ENCODE data around the gene CACNB3. TPM values are rescaled to one million over a fixed set of nuclear protein-coding genes. Genes with fewer than 3 reads are reported as not detected.
A peak's percentile ranks its signal among the peaks of the same experiment; 100 is the strongest.

CACNB3 gene
- total and polyA plus RNA-seq, 11 donors = 3.2 to 11.2 (median 5.3) TPM

DNA sequence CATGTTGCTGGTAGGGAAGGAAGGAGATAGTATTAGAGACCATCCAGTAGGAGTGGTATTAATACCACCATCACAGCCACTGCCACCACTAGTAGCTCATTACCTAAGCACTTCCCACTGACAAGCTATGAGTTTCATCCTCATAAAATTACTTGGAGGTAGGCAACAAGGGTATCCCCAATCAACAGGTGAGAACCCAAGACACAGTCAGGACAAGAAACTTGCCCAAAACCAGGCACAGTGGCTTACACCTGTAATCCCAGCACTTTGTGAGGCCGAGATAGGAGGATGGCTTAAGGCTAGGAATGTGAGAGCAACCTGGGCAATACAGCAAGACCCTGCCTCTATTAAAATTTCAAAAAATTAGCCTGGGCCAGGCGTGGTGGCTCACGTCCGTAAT, 34.9 kb upstream of the CACNB3 start:
- Histone ChIP-seq H3K27me3 (peaks cover 0 to 1% (median 0%) of the 10 kb centered on the region in 9 donors), H3K36me3 (peaks cover 0 to 16% (median 9%) of the 10 kb centered on the region in 9 donors), H3K27ac (peak overlapping the region in 9 of 12 donors; percentile 38 to 99 (median 96)), H3K4me3 (peak overlapping the region in 1 of 12 donors; percentile 17), H3K4me1 (peaks cover 13 to 98% (median 79%) of the 10 kb centered on the region in 12 donors), H3K9me3 (no peaks in the 10 kb centered on the region)
- TF ChIP-seq, protein P1, sequence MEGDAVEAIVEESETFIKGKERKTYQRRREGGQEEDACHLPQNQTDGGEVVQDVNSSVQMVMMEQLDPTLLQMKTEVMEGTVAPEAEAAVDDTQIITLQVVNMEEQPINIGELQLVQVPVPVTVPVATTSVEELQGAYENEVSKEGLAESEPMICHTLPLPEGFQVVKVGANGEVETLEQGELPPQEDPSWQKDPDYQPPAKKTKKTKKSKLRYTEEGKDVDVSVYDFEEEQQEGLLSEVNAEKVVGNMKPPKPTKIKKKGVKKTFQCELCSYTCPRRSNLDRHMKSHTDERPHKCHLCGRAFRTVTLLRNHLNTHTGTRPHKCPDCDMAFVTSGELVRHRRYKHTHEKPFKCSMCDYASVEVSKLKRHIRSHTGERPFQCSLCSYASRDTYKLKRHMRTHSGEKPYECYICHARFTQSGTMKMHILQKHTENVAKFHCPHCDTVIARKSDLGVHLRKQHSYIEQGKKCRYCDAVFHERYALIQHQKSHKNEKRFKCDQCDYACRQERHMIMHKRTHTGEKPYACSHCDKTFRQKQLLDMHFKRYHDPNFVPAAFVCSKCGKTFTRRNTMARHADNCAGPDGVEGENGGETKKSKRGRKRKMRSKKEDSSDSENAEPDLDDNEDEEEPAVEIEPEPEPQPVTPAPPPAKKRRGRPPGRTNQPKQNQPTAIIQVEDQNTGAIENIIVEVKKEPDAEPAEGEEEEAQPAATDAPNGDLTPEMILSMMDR (IDR thresholded peaks at IDR 0.05) = no peak
- TF ChIP-seq POLR2A (IDR thresholded peaks at IDR 0.05) = no peak
- DNase-seq = no peak
- intact Hi-C loops (cut with DNase I) = no loop called here
- ATAC-seq = no peak
- 80 to 95% (median 91%) methylated on average over 4 of the region's 4 CpGs for WGBS, 4 donors

DNA sequence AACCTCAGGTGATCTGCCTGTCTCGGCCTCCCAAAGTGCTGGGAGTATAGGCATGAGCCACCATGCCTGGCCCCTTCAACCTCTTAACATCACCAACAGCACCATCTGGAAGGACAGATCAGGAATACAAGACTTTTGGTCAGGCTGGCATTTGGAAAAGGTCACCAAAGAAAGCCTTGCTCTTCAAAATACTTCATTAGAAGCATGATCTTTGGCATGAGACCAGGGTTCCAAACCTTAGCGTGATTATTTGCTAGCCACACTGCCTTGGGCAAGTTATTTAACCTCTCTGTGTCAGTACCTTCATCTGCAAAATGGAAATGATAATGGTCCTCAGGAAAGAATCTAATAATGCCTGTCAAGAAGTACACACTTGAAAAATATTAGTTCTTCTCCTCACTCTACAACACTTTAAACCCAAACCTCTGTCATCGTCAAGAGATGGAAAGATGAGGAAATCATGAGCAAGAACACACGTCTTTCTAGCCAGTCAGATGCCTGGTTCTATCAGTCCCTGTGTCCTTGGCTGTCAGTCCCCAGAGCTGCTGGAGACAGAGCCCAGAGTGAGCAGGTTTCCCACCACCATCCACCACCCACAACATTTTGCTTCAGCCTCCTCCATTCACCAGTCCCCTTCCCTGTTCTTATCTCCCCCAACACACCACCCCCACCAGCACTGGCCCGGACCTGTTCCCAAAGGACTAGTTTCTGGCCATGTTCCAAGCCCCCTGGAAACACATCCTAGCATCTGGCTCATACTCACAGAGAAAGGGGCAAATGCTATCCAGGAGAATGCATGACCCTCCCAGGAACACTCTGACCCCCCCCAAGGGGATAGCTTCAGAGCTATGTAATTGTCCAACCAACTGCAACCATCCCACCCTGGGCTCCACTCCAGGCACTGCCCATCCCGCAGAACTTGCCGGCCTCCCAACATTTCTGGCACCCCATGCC, 31.4 kb upstream of the CACNB3 start:
- H3K27me3 ChIP-seq = peaks cover 0 to 14% (median 0%) of the 10 kb centered on the region in 9 donors
- H3K4me1 ChIP-seq = peaks cover 3 to 70% (median 51%) of the 10 kb centered on the region in 12 donors
- DNase-seq (peak in 4 of 5 donors; percentile 79 to 86 (median 84)), ATAC-seq (peak; percentile 80 to 89 (median 86))
- peak overlapping the region; percentile 72 to 100 (median 98) for H3K4me3 ChIP-seq
- peaks cover 0 to 15% (median 9%) of the 10 kb centered on the region in 9 donors for H3K36me3 ChIP-seq
- H3K27ac ChIP-seq = peak overlapping the region; percentile 85 to 99 (median 94)
- no peak for TF ChIP-seq POLR2A (IDR thresholded peaks at IDR 0.05)
- 15 to 27% (median 22%) methylated on average over 7 of the region's 7 CpGs for WGBS, 4 donors
- H3K9me3 ChIP-seq = no peaks in the 10 kb centered on the region
- intact Hi-C loops (cut with DNase I) = loop anchor here in 1 of 10 donors (5.0 kb wide), 1 partner anchor 105 kb away; the partner anchor contains the start of gene KANSL2

DNA sequence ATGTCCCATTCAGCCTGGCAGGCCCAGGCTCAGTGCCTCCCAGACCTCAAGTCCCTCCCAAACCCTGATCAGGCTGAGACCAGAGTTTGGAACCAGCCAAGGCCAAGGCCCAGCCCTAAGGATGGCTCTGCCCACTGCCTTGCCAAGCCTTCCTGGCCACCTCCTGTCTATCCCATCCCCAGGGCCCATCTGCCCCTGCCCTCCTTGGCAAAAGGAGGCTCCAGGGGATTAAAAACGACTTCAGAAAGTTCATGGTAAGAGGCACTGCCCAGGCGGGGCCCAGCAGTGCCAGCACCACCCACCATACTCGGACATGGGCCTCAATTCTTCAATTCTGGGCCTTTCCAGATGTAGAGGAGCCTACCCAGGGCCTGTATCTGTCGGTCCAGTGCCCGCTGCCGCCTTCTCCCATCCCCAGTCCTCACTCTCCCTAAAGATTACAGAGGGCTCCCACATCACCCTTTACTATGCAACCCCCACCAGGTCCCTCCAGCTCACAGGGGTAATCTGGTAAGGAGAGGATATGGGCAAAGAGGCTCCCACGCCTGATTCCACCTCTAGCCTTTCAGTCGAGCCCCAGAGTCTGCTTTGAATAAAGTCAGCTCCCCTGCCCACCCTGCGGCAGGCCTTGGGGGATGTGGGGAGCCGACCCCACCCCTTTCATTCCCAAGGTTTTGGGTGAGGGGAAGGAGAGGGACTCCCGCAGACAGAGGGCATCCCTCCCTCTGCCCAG, 30.3 kb upstream of the CACNB3 start:
- H3K4me3 ChIP-seq = peak overlapping the region; percentile 72 to 100 (median 98)
- H3K9me3 ChIP-seq = no peaks in the 10 kb centered on the region
- H3K4me1 ChIP-seq = peaks cover 3 to 60% (median 41%) of the 10 kb centered on the region in 12 donors
- peaks cover 0 to 14% (median 0%) of the 10 kb centered on the region in 9 donors for H3K27me3 ChIP-seq
- H3K27ac ChIP-seq = peak overlapping the region; percentile 85 to 99 (median 94)
- 3 to 9% (median 7%) methylated on average over 10 to 11 of the region's 11 CpGs for WGBS, 4 donors
- DNase-seq = peak in 2 of 5 donors; percentile 48 to 62
- intact Hi-C loops (cut with DNase I) = loop anchor here in 3 of 10 donors (2.0 to 5.0 kb wide), 2 partner anchors 71 to 106 kb away; partner anchors contain the start of genes CCNT1 (in 2 of the 3) and KANSL2 (in 1 of the 3)
- ATAC-seq = peak; percentile 12 to 42 (median 35)
- TF ChIP-seq POLR2A (IDR thresholded peaks at IDR 0.05) = no peak
- TF ChIP-seq, protein P1 (IDR thresholded peaks at IDR 0.05) = no peak
- H3K36me3 ChIP-seq = peaks cover 0 to 6% (median 2%) of the 10 kb centered on the region in 9 donors

DNA sequence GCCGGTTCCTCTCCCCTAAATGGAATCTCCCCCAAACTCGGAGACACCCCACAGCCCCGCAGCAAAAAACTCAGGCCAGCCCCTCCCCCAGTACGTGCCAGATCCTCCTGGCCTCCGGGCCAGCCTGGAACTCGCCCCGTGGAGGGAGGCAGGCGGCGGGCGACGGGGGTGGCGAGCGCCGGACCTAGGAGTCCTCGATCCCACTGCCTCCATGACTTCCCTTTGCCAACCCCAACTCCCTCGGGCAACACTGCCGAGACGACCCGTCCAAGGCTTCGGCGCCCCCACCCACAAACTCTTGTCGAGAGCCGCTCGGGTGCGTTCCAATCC, 29.8 kb upstream of the CACNB3 start:
- H3K27me3 ChIP-seq = peaks cover 0 to 14% (median 0%) of the 10 kb centered on the region in 9 donors
- no peaks in the 10 kb centered on the region for H3K9me3 ChIP-seq
- ATAC-seq (no peak), DNase-seq (no peak)
- H3K4me3 ChIP-seq = peak overlapping the region; percentile 72 to 100 (median 98)
- intact Hi-C loops (cut with DNase I) = loop anchor here in 3 of 10 donors (2.0 to 5.0 kb wide), 2 partner anchors 72 to 106 kb away; partner anchors contain the start of genes CCNT1 (in 2 of the 3) and KANSL2 (in 1 of the 3)
- peak overlapping the region; percentile 85 to 99 (median 94) for H3K27ac ChIP-seq
- TF ChIP-seq, protein P1 (IDR thresholded peaks at IDR 0.05) = no peak
- TF ChIP-seq POLR2A (IDR thresholded peaks at IDR 0.05) = no peak
- peaks cover 0 to 3% (median 0%) of the 10 kb centered on the region in 9 donors for H3K36me3 ChIP-seq
- 0 to 1% (median 1%) methylated on average over 23 to 25 of the region's 25 CpGs for WGBS, 4 donors
- peaks cover 3 to 54% (median 36%) of the 10 kb centered on the region in 12 donors for H3K4me1 ChIP-seq

Measured in heart left ventricle (tissue), 16 donors.